Activated CD8-positive, alpha-beta memory T cell treated with anti-CD3 and anti-CD28 coated beads, Interleukin-2, amount 10 ng/mL, durations not matched to agents 7 days and 5 days (primary cell): Measurements from ENCODE around the gene ACTL6B. TPM values are rescaled to one million over a fixed set of nuclear protein-coding genes. Genes with fewer than 3 reads are reported as not detected.

Experiments
- ATAC-seq: fragments of 150-1000 bp; cut with Tn5 transposase; one replicate; pipeline ENCODE4 v1.10.0; 2021; ENCODE audit warnings: moderate library complexity
- CTCF ChIA-PET: fragments of 350-600 bp; sonication (Branson Sonifier 250); formaldehyde crosslinking; loops from one replicate; lab custom pipeline; 2021; ENCODE audit warnings: antibody characterized with exemption; lab: Charles Lee
- DNase-seq: peaks from one replicate; pipeline ENCODE4 v3.0.0-alpha.2; 2020
- H3K27ac Mint-ChIP-seq: one replicate; pipeline ENCODE4 v1.8.0; 2021; ENCODE audit warnings: mild to moderate bottlenecking, mixed read lengths
- H3K27me3 Mint-ChIP-seq: one replicate; pipeline ENCODE4 v1.8.0; 2021; ENCODE audit warnings: mixed read lengths
- H3K36me3 Mint-ChIP-seq: one replicate; pipeline ENCODE4 v1.8.0; 2021; ENCODE audit warnings: mild to moderate bottlenecking, mixed read lengths
- H3K4me1 Mint-ChIP-seq: one replicate; pipeline ENCODE4 v1.8.0; 2021; ENCODE audit warnings: mixed read lengths
- H3K4me3 Mint-ChIP-seq: one replicate; pipeline ENCODE4 v1.8.0; 2021; ENCODE audit warnings: mild to moderate bottlenecking, moderate library complexity, mixed read lengths
- H3K9me3 Mint-ChIP-seq: one replicate; pipeline ENCODE4 v1.8.0; 2022; ENCODE audit warnings: low read depth, mixed read lengths
- total RNA-seq, 2 experiments: library from RNA; stranded (reverse); gene quantifications; one replicate each; pipeline ENCODE4 v1.2.3, GENCODE V29; 2021

Gene ACTL6B
- total RNA-seq, 2 experiments from 2014 or later = not detected

DNA sequence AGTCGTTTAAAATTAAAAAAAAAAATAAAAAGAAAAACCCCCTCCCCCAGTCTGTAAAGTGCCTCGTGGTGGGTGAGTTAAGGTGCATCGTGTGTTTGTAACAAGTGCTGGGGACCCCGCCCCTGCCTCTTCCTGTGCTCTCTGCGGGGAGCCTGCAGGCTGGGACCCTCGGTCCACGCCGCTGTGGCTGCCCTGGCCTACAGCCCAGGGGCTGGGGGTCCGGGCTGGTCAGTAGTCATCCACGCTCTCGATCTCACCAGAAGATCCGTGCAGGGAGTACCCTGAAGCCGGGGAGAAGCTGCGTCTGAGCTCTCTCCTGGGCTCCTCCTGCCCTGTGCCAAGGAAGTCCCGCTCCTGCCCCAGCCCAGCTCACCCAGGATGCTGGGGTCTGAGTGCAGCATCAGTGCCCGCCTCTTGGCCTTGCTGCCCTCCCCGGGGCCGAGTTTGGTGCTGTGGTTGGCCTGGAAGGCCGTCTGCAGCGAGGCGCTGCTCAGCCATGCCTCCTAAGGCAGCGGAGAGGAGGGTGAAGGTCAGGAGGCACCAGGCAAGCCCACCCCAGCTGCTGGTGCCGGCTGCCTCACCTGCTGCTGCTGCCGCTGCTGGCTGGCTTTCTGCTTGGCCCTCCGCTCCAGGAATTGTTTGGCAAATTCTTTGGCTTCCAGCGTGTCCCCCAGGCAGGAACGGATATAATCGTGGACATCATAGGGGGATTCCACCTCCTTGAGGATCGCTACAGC lies 25.4 kb upstream of the ACTL6B start:
- Mint-ChIP-seq H3K9me3 (no peaks in the 10 kb centered on the region), H3K4me3 (no peak overlapping the region), H3K27me3 (no peaks in the 10 kb centered on the region), H3K4me1 (peaks cover 12% of the 10 kb centered on the region), H3K27ac (no peak overlapping the region), H3K36me3 (peaks cover 24% of the 10 kb centered on the region)
- CTCF ChIA-PET = interaction anchor here (1.5 to 11.5 kb wide), 3 partner anchors 11 to 117 kb away, joined by 3 to 91 read pairs (median 15); partner anchors contain the start of genes GIGYF1 and POP7
- no peak for DNase-seq
- no peak for ATAC-seq

- H3K27ac Mint-ChIP-seq = peak overlapping the region; percentile 57
- peaks cover 26% of the 10 kb centered on the region for H3K36me3 Mint-ChIP-seq
- peaks cover 15% of the 10 kb centered on the region for H3K4me1 Mint-ChIP-seq
- CTCF ChIA-PET = interaction anchor here (1.2 to 11.5 kb wide), 4 partner anchors 12 to 116 kb away, joined by 3 to 91 read pairs (median 10); partner anchors contain the start of genes GIGYF1 and POP7
- no peaks in the 10 kb centered on the region for H3K27me3 Mint-ChIP-seq
- peak; percentile 40 for DNase-seq
- H3K4me3 Mint-ChIP-seq = no peak overlapping the region
- H3K9me3 Mint-ChIP-seq = no peaks in the 10 kb centered on the region
- no peak for ATAC-seq
Observed at GRCh38 chr7:100680576-100681271, 24.5 kb upstream of the ACTL6B start.

- H3K4me3 Mint-ChIP-seq = no peak overlapping the region
- no peak for ATAC-seq
- H3K27me3 Mint-ChIP-seq = no peaks in the 10 kb centered on the region
- DNase-seq = no peak
- peak overlapping the region; percentile 59 for H3K27ac Mint-ChIP-seq
- CTCF ChIA-PET = interaction anchor here (1.1 to 11.5 kb wide), 5 partner anchors 12 to 116 kb away, joined by 3 to 91 read pairs (median 4); partner anchors contain the start of genes GIGYF1 and POP7
- peaks cover 24% of the 10 kb centered on the region for H3K36me3 Mint-ChIP-seq
- H3K4me1 Mint-ChIP-seq = peaks cover 15% of the 10 kb centered on the region
- H3K9me3 Mint-ChIP-seq = no peaks in the 10 kb centered on the region
Observed at GRCh38 chr7:100679927-100680575, 23.8 kb upstream of the ACTL6B start.

GRCh38 chr7:100679129-100679926 lies 23.1 kb upstream of the ACTL6B start:
- Mint-ChIP-seq H3K27ac (peak overlapping the region; percentile 59), H3K27me3 (no peaks in the 10 kb centered on the region), H3K4me1 (peaks cover 15% of the 10 kb centered on the region), H3K4me3 (no peak overlapping the region), H3K9me3 (no peaks in the 10 kb centered on the region), H3K36me3 (peaks cover 26% of the 10 kb centered on the region)
- ATAC-seq (no peak), DNase-seq (no peak)
- CTCF ChIA-PET = interaction anchor here (1.1 to 11.5 kb wide), 3 partner anchors 13 to 66 kb away, joined by 3 to 91 read pairs (median 15); partner anchors contain the start of genes GIGYF1 and POP7

GRCh38 chr7:100678291-100678984 lies 22.2 kb upstream of the ACTL6B start:
- no peaks in the 10 kb centered on the region for H3K27me3 Mint-ChIP-seq
- ATAC-seq = no peak
- DNase-seq = no peak
- H3K36me3 Mint-ChIP-seq = peaks cover 26% of the 10 kb centered on the region
- no peak overlapping the region for H3K4me3 Mint-ChIP-seq
- peaks cover 15% of the 10 kb centered on the region for H3K4me1 Mint-ChIP-seq
- CTCF ChIA-PET = interaction anchor here (1.1 to 11.5 kb wide), 3 partner anchors 14 to 65 kb away, joined by 3 to 91 read pairs (median 15); partner anchors contain the start of genes GIGYF1 and POP7
- H3K9me3 Mint-ChIP-seq = no peaks in the 10 kb centered on the region
- no peak overlapping the region for H3K27ac Mint-ChIP-seq

- Mint-ChIP-seq H3K9me3 (no peaks in the 10 kb centered on the region), H3K27me3 (no peaks in the 10 kb centered on the region), H3K27ac (peak overlapping the region; percentile 85), H3K4me3 (no peak overlapping the region), H3K36me3 (peaks cover 26% of the 10 kb centered on the region), H3K4me1 (peaks cover 21% of the 10 kb centered on the region)
- CTCF ChIA-PET = interaction anchor here (0.7 to 11.5 kb wide), 3 partner anchors 8 to 118 kb away, joined by 3 to 91 read pairs (median 3); partner anchors contain the start of gene GIGYF1
- no peak for DNase-seq
- ATAC-seq = no peak
Observed at GRCh38 chr7:100677308-100678267, 21.3 kb upstream of the ACTL6B start.

DNA sequence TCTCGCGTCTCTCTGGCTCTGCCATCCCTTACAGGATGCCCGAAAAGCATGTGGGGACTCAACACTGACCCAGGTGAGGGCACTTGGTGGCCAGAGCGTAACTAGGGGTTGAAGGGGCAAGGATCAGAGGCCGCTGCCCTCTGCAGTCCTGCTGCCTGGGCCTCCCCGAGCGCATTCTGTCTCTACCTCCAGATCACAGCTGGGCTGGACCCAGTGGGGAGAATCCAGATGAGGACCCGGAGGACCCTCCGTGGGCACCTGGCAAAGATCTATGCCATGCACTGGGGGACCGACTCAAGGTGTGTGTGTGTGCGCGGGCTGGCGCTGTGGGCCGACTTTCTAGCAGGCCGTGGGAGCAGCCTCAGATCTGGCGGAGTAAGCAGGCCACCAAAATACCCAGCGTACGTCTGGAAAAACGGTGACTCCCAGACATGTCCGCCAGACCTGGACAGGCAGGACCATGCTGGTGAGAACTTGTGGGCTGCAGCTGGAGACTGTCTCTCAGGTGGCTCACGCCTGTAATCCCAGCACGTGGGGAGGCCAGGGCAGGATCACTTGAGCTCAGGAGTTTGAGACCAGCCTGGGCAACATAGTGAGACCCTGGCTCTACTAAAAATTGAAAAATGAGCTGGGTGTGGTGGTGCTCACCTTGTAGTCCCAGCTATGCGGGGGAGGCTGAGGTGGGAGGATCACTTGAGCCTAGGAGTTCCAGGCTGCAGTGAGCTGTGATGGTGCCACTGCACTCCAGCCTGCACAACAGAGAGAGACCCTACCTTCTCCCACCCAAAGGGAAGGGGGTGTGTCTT lies 20.5 kb upstream of the ACTL6B start:
- Mint-ChIP-seq H3K4me3 (peak overlapping the region; percentile 71), H3K36me3 (peaks cover 26% of the 10 kb centered on the region), H3K27ac (peak overlapping the region; percentile 85), H3K4me1 (peaks cover 23% of the 10 kb centered on the region), H3K9me3 (no peaks in the 10 kb centered on the region), H3K27me3 (no peaks in the 10 kb centered on the region)
- ATAC-seq (no peak), DNase-seq (no peak)
- CTCF ChIA-PET = interaction anchor here (0.7 to 11.5 kb wide), 7 partner anchors 9 to 176 kb away, joined by 3 to 91 read pairs (median 5); partner anchors contain the start of genes GIGYF1, POP7 and SLC12A9

- peak overlapping the region; percentile 85 for H3K27ac Mint-ChIP-seq
- ATAC-seq = peak; percentile 57
- H3K27me3 Mint-ChIP-seq = peaks cover 2% of the 10 kb centered on the region
- H3K4me3 Mint-ChIP-seq = peak overlapping the region; percentile 83
- peak; percentile 94 for DNase-seq
- peaks cover 26% of the 10 kb centered on the region for H3K36me3 Mint-ChIP-seq
- peaks cover 21% of the 10 kb centered on the region for H3K4me1 Mint-ChIP-seq
- H3K9me3 Mint-ChIP-seq = no peaks in the 10 kb centered on the region
- CTCF ChIA-PET = interaction anchor here (1.1 to 11.5 kb wide), 6 partner anchors 16 to 177 kb away, joined by 3 to 91 read pairs (median 6); partner anchors contain the start of genes FBXO24, GIGYF1, LRCH4 and POP7
Observed at GRCh38 chr7:100675581-100676350, 19.5 kb upstream of the ACTL6B start.

DNA sequence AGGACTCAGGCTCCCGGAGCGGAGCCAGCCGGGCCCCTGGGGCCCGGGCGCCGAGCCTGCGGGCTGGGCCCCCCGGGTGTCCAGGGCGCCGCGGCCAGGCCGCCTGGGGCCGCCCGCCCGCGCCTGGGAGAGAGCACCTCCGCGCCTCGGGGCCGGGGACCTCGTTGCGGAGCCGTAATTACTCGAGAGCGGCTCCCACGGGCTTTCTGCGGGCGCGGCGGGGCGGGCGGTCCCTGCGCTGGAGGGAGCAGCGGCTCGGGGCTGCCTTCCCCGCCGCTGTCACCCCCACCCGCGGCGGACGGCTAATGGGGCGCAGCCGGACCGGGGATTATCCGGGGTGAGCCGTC lies 18.8 kb upstream of the ACTL6B start:
- peak; percentile 0 for ATAC-seq
- Mint-ChIP-seq H3K4me1 (peaks cover 19% of the 10 kb centered on the region), H3K27ac (peak overlapping the region; percentile 89), H3K9me3 (no peaks in the 10 kb centered on the region), H3K27me3 (peaks cover 2% of the 10 kb centered on the region), H3K36me3 (peaks cover 24% of the 10 kb centered on the region), H3K4me3 (peak overlapping the region; percentile 93)
- no peak for DNase-seq
- CTCF ChIA-PET = interaction anchor here (1.2 to 11.5 kb wide), 5 partner anchors 17 to 178 kb away, joined by 3 to 91 read pairs (median 6); partner anchors contain the start of genes FBXO24, GIGYF1, LRCH4 and SLC12A9
